ENCODE data around the gene DGKZ.

The DGKZ gene

GRCh38 chr11:46382646-46383403, 35.6 kb downstream of the DGKZ start:
- H3K36me3 ChIP-seq = no peaks in the 10 kb centered on the region
- no peaks in the 10 kb centered on the region for H3K27me3 ChIP-seq
- peak overlapping the region; percentile 62 for H3K4me3 ChIP-seq (ENCODE audit: low read depth, low read length)
- H3K4me1 ChIP-seq = no peaks in the 10 kb centered on the region
- peak; percentile 70 for TF ChIP-seq CTCF (IDR thresholded peaks at IDR 0.05; ENCODE audit: low read depth, low read length)
- DNase-seq = peak; percentile 56
- H3K9me3 ChIP-seq = no peaks in the 10 kb centered on the region

- no peaks in the 10 kb centered on the region for H3K36me3 ChIP-seq
- no peak for DNase-seq
- H3K27me3 ChIP-seq = no peaks in the 10 kb centered on the region
- H3K9me3 ChIP-seq = no peaks in the 10 kb centered on the region
- no peak for TF ChIP-seq CTCF (IDR thresholded peaks at IDR 0.05; ENCODE audit: low read depth, low read length)
- H3K4me1 ChIP-seq = no peaks in the 10 kb centered on the region
- H3K4me3 ChIP-seq (ENCODE audit: low read depth, low read length) = no peak overlapping the region
Measured at GRCh38 chr11:46383404-46383758, 36.1 kb downstream of the DGKZ start.

GRCh38 chr11:46383974-46384701, 36.9 kb downstream of the DGKZ start:
- peaks cover 3% of the 10 kb centered on the region; the same call in 1 of the 2 replicates for H3K27me3 ChIP-seq
- H3K9me3 ChIP-seq = no peaks in the 10 kb centered on the region
- H3K4me1 ChIP-seq = no peaks in the 10 kb centered on the region
- TF ChIP-seq CTCF (IDR thresholded peaks at IDR 0.05; ENCODE audit: low read depth, low read length) = no peak
- H3K36me3 ChIP-seq = no peaks in the 10 kb centered on the region
- no peak for DNase-seq
- H3K4me3 ChIP-seq (ENCODE audit: low read depth, low read length) = no peak overlapping the region

GRCh38 chr11:46385169-46386004, 38.1 kb downstream of the DGKZ start:
- Histone ChIP-seq H3K27me3 (peaks cover 13% of the 10 kb centered on the region), H3K9me3 (no peaks in the 10 kb centered on the region), H3K4me1 (no peaks in the 10 kb centered on the region), H3K36me3 (no peaks in the 10 kb centered on the region), H3K4me3 (ENCODE audit: low read depth, low read length) (no peak overlapping the region)
- TF ChIP-seq CTCF (IDR thresholded peaks at IDR 0.05; ENCODE audit: low read depth, low read length) = no peak
- DNase-seq = no peak

- Histone ChIP-seq H3K36me3 (no peaks in the 10 kb centered on the region), H3K4me3 (ENCODE audit: low read depth, low read length) (no peak overlapping the region), H3K4me1 (no peaks in the 10 kb centered on the region), H3K9me3 (no peaks in the 10 kb centered on the region), H3K27me3 (peaks cover 18% of the 10 kb centered on the region)
- TF ChIP-seq CTCF (IDR thresholded peaks at IDR 0.05; ENCODE audit: low read depth, low read length) = no peak
- no peak for DNase-seq
Measured at GRCh38 chr11:46386005-46386578, 38.8 kb downstream of the DGKZ start.
